ENCODE measurements around the gene PCNX3. TPM values are rescaled to one million over a fixed set of nuclear protein-coding genes. Genes with fewer than 3 reads are reported as not detected.
A peak's percentile ranks its signal among the peaks of the same experiment; 100 is the strongest.

The PCNX3 gene
- total RNA-seq, 2 donors from 2014 or later, result 48.1 to 57.3 TPM

DNA sequence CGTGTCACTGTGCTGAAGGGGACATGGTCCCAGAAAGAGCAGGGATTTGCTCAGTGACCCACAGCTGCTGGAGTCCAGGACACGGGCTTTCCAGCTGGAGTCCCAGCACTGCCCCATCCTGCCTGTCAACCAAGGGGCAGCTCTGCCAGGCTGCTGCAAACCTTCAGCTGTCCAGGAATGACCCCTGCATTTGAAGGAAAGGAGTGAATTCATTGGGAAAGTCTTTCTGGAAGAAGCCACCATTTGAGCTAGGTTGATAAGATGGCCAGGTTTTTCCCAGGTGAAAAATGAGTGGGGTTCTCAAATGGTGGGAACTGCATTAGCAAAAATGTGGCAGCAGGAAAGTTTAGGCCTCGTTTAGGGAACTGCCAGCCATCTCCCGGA lies 29.3 kb upstream of the PCNX3 start:
- H3K36me3 Mint-ChIP-seq (ENCODE audit: low read depth), result no peaks in the 10 kb centered on the region
- no peaks in the 10 kb centered on the region for H3K36me3 ChIP-seq (ENCODE audit: control insufficient read depth, insufficient read depth, low read length)
- no peak overlapping the region for H3K4me3 ChIP-seq (ENCODE audit: low read length)
- no peaks in the 10 kb centered on the region for H3K9me3 ChIP-seq (ENCODE audit: control insufficient read depth, low read length)
- H3K9ac ChIP-seq (ENCODE audit: extremely low read depth, low read length, poor library complexity, severe bottlenecking), result no peak overlapping the region
- no peaks in the 10 kb centered on the region for H3K4me1 ChIP-seq (ENCODE audit: control insufficient read depth, insufficient read depth, low read length)
- no peaks in the 10 kb centered on the region for H3K4me1 Mint-ChIP-seq
- H3K9me3 Mint-ChIP-seq, result no peaks in the 10 kb centered on the region
- DNase-seq, result no peak
- no peak overlapping the region for H3K27ac Mint-ChIP-seq
- no peak overlapping the region for H3K27ac ChIP-seq (ENCODE audit: low read depth, low read length)
- peaks cover 92% of the 10 kb centered on the region for H3K27me3 Mint-ChIP-seq (ENCODE audit: insufficient read depth)
- no peak overlapping the region for H3K4me3 Mint-ChIP-seq
- 82 to 90% methylated on average over 3 to 4 of the region's 4 CpGs for WGBS, 2 experiments (ENCODE audit: insufficient coverage in 1 of 2, insufficient read length in 1 of 2)
- peaks cover 63% of the 10 kb centered on the region for H3K27me3 ChIP-seq (ENCODE audit: control insufficient read depth, insufficient read depth, low read length, poor library complexity, severe bottlenecking)
- TF ChIP-seq, protein P1, sequence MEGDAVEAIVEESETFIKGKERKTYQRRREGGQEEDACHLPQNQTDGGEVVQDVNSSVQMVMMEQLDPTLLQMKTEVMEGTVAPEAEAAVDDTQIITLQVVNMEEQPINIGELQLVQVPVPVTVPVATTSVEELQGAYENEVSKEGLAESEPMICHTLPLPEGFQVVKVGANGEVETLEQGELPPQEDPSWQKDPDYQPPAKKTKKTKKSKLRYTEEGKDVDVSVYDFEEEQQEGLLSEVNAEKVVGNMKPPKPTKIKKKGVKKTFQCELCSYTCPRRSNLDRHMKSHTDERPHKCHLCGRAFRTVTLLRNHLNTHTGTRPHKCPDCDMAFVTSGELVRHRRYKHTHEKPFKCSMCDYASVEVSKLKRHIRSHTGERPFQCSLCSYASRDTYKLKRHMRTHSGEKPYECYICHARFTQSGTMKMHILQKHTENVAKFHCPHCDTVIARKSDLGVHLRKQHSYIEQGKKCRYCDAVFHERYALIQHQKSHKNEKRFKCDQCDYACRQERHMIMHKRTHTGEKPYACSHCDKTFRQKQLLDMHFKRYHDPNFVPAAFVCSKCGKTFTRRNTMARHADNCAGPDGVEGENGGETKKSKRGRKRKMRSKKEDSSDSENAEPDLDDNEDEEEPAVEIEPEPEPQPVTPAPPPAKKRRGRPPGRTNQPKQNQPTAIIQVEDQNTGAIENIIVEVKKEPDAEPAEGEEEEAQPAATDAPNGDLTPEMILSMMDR (conservative IDR thresholded peaks at IDR 0.05), result no peak

DNA sequence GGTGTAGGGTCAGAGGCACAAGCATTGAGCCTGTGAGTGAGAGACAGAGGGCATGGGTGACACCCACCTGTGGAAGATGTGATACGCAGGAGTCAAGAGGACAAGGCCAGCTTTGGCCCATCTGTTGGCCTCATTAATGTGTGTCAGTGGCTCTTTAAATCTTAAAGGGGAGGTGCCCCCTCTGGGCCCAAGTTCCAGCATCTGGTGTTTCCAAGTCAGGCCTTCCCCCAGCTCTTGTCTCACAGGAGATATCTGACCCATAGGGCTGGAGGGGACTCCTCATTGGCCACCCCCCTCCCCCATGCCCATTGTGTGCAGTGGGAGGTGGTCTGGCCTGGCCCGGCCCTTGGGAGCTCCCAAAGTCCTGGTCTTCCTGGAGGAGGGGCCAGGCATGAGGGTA lies 28.9 kb upstream of the PCNX3 start:
- Histone ChIP-seq H3K27ac (ENCODE audit: low read depth, low read length) (no peak overlapping the region), H3K9me3 (ENCODE audit: control insufficient read depth, low read length) (no peaks in the 10 kb centered on the region), H3K36me3 (ENCODE audit: control insufficient read depth, insufficient read depth, low read length) (no peaks in the 10 kb centered on the region), H3K4me3 (ENCODE audit: low read length) (no peak overlapping the region), H3K9ac (ENCODE audit: extremely low read depth, low read length, poor library complexity, severe bottlenecking) (no peak overlapping the region), H3K27me3 (ENCODE audit: control insufficient read depth, insufficient read depth, low read length, poor library complexity, severe bottlenecking) (peaks cover 65% of the 10 kb centered on the region), H3K4me1 (ENCODE audit: control insufficient read depth, insufficient read depth, low read length) (no peaks in the 10 kb centered on the region)
- Mint-ChIP-seq H3K4me1 (peaks cover 2% of the 10 kb centered on the region), H3K27me3 (ENCODE audit: insufficient read depth) (peaks cover 93% of the 10 kb centered on the region), H3K9me3 (no peaks in the 10 kb centered on the region), H3K4me3 (no peak overlapping the region), H3K27ac (no peak overlapping the region), H3K36me3 (ENCODE audit: low read depth) (no peaks in the 10 kb centered on the region)
- TF ChIP-seq, protein P1 (conservative IDR thresholded peaks at IDR 0.05), result no peak
- DNase-seq, result peak; percentile 71
- 80 to 83% methylated on average over 1 to 2 of the region's 2 CpGs for WGBS, 2 experiments (ENCODE audit: insufficient coverage in 1 of 2, insufficient read length in 1 of 2)

DNA sequence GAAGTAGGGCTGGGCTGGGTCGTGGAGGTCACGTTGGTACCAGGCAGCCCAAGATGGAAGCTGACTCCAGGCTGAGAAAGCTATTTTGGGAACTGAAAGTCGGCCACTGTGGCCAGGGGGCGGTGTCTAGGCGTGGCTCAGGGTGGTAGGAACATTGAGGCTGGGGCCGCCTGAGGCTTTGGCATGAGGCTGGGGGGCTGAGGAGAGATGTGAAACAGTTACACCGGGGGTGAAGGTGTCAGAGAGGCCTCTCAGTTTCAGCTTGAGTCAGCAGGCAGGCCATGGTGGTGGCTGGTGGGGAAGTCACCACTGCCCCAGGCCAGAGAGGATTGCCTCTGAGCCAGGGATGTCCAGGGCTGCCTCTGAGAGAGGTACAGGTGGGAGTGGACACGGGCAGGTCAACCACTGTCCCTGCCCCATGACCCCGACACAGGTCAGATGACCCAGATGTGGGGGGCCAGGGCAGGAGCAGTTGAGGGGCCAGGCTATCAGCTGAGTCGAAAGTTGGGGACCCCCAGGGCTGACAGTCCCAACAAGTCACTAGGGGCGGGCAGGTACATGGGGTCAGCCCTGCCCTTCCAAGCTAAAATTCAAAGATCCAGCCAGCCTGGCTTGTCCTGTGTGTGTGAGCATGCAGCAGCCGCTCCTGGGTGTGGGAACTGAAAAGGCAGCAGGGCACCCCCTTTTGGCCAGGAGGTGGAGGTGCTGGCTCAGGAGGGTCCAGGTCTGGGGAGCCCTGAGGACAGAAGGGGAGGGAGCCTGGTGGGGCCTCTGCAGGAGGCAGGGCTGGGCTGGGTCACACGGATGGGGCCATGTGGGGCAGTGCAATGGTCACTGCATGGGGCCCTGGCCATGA lies 27.1 kb upstream of the PCNX3 start:
- DNase-seq, result peak; percentile 89
- H3K9ac ChIP-seq (ENCODE audit: extremely low read depth, low read length, poor library complexity, severe bottlenecking), result no peak overlapping the region
- no peak overlapping the region for H3K27ac ChIP-seq (ENCODE audit: low read depth, low read length)
- no peak overlapping the region for H3K4me3 ChIP-seq (ENCODE audit: low read length)
- no peaks in the 10 kb centered on the region for H3K36me3 Mint-ChIP-seq (ENCODE audit: low read depth)
- H3K36me3 ChIP-seq (ENCODE audit: control insufficient read depth, insufficient read depth, low read length), result no peaks in the 10 kb centered on the region
- 71 to 88% methylated on average over 10 to 13 of the region's 13 CpGs for WGBS, 2 experiments (ENCODE audit: insufficient coverage in 1 of 2, insufficient read length in 1 of 2)
- peaks cover 2% of the 10 kb centered on the region for H3K4me1 Mint-ChIP-seq
- H3K27me3 Mint-ChIP-seq (ENCODE audit: insufficient read depth), result peaks cover 88% of the 10 kb centered on the region
- H3K9me3 Mint-ChIP-seq, result no peaks in the 10 kb centered on the region
- H3K27ac Mint-ChIP-seq, result no peak overlapping the region
- TF ChIP-seq, protein P1 (conservative IDR thresholded peaks at IDR 0.05), result peak; percentile 74
- H3K4me1 ChIP-seq (ENCODE audit: control insufficient read depth, insufficient read depth, low read length), result no peaks in the 10 kb centered on the region
- peaks cover 59% of the 10 kb centered on the region for H3K27me3 ChIP-seq (ENCODE audit: control insufficient read depth, insufficient read depth, low read length, poor library complexity, severe bottlenecking)
- no peaks in the 10 kb centered on the region for H3K9me3 ChIP-seq (ENCODE audit: control insufficient read depth, low read length)
- H3K4me3 Mint-ChIP-seq, result no peak overlapping the region

All from endodermal cell (in vitro differentiated cells).